ENCODE data around the gene FLNB.

- TF ChIP-seq EZH2 (IDR thresholded peaks at IDR 0.05; ENCODE audit: low read depth, low read length, severe bottlenecking) (no peak), CTCF (IDR thresholded peaks at IDR 0.05; ENCODE audit: control extremely low read depth in 1 of 3, insufficient read depth in 1 of 3, low read depth in 1 of 3, low read length in 3 of 3) (no peak), POLR2AphosphoS5 (IDR thresholded peaks at IDR 0.05; ENCODE audit: low read depth, low read length) (no peak), JUND (IDR thresholded peaks at IDR 0.05; ENCODE audit: low read length) (no peak), CREB1 (IDR thresholded peaks at IDR 0.05) (no peak), SP2 (IDR thresholded peaks at IDR 0.05; ENCODE audit: low read length) (no peak)
These were observed 155.0 kb downstream of the FLNB start for GRCh38 chr3:58163234-58163633.
